Medulla oblongata (tissue), 1 donor: ENCODE results near the gene BCAT1.
A peak's percentile ranks its signal among the peaks of the same experiment; 100 is the strongest.
"Not testable (repeated sequence)": the region's sequence is repeated elsewhere in the genome, so short reads cannot be mapped to it uniquely, and the experiment has no call there.

ENCODE experiments used
- DNase-seq: peaks from one replicate; pipeline ENCODE4 v3.0.0-alpha.2; 2015; ENCODE audit errors: extremely low spot score

The BCAT1 gene

GRCh38 chr12:24810378-24810777, 138.5 kb downstream of the BCAT1 start:
- DNase-seq, result no peak

GRCh38 chr12:24809306-24809705, 139.6 kb downstream of the BCAT1 start:
- DNase-seq, result not testable (repeated sequence)

- no peak for DNase-seq
These were observed 140.2 kb downstream of the BCAT1 start for GRCh38 chr12:24808651-24809050.

GRCh38 chr12:24806386-24806785, 142.5 kb downstream of the BCAT1 start:
- no peak for DNase-seq

GRCh38 chr12:24803430-24804245, 145.3 kb downstream of the BCAT1 start:
- DNase-seq, result no peak

GRCh38 chr12:24798335-24798734, 150.6 kb downstream of the BCAT1 start:
- DNase-seq, result peak; percentile 30

GRCh38 chr12:24797901-24798300, 151.0 kb downstream of the BCAT1 start:
- no peak for DNase-seq

- DNase-seq, result no peak
These were observed 152.0 kb downstream of the BCAT1 start for GRCh38 chr12:24796876-24797275.

- DNase-seq, result no peak
These were observed 153.1 kb downstream of the BCAT1 start for GRCh38 chr12:24795699-24796347.

GRCh38 chr12:24791622-24792021, 157.3 kb downstream of the BCAT1 start:
- no peak for DNase-seq

- DNase-seq, result no peak
These were observed 160.0 kb downstream of the BCAT1 start for GRCh38 chr12:24788886-24789285.

- no peak for DNase-seq
These were observed 168.1 kb downstream of the BCAT1 start for GRCh38 chr12:24780697-24781368.

- peak; percentile 70 for DNase-seq
These were observed 170.2 kb downstream of the BCAT1 start for GRCh38 chr12:24778486-24779304.

- no peak for DNase-seq
These were observed 171.5 kb downstream of the BCAT1 start for GRCh38 chr12:24777359-24777758.

GRCh38 chr12:24776861-24777260, 172.0 kb downstream of the BCAT1 start:
- no peak for DNase-seq

GRCh38 chr12:24775073-24775472, 173.8 kb downstream of the BCAT1 start:
- DNase-seq, result no peak

- DNase-seq, result no peak
These were observed 174.9 kb downstream of the BCAT1 start for GRCh38 chr12:24773996-24774395.

- DNase-seq, result peak; percentile 19
These were observed 176.1 kb downstream of the BCAT1 start for GRCh38 chr12:24772813-24773212.

- DNase-seq, result no peak
These were observed 178.1 kb downstream of the BCAT1 start for GRCh38 chr12:24770821-24771220.

- DNase-seq, result no peak
These were observed 178.6 kb downstream of the BCAT1 start for GRCh38 chr12:24770334-24770733.

- DNase-seq, result no peak
These were observed 179.2 kb downstream of the BCAT1 start for GRCh38 chr12:24769682-24770081.

- no peak for DNase-seq
These were observed 180.5 kb downstream of the BCAT1 start for GRCh38 chr12:24768415-24768814.
